PC-3 (cell line): ENCODE data around the gene ZSWIM4.

Experiments
- EZH2 ChIP-seq: fragments of 300-600 bp; sonication (generic); IDR thresholded peaks from one replicate; pipeline ENCODE4 v1.6.1; 2017; ENCODE audit warnings: antibody characterized with exemption, mild to moderate bottlenecking, low read length; ENCODE audit not compliant: unreplicated experiment
- EZH2phosphoT487 ChIP-seq: fragments of 300-600 bp; sonication (generic); IDR thresholded peaks from 2 replicates; pipeline ENCODE4 v1.6.1; 2018; ENCODE audit warnings: mild to moderate bottlenecking, antibody characterized with exemption, low read length, borderline replicate concordance
- TF ChIP-seq, protein P1 (sequence below): fragments of 300-600 bp; sonication (generic); conservative IDR thresholded peaks from 2 replicates; pipeline ENCODE4 v1.5.1; 2017; ENCODE audit warnings: antibody characterized with exemption, low read depth, mild to moderate bottlenecking, low read length

DNA sequence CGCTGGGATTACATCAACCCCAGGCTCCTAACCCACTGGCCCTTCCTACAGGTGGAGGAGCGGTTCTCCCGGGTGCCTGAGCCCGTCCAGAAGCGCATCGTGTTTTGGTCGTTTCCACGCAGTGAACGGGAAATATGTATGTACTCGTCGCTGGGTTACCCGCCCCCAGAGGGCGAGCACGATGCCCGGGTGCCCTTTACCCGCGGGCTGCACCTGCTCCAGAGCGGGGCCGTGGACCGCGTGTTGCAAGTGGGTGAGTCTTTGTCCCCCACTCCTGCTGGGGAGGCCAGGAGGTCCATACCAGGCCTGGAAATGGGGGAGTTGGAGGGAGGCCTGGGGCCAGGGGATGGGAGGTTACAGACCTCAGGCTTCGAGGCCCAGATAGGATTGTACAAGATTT is 4.4 kb downstream of the ZSWIM4 start:
- TF ChIP-seq, protein P1, sequence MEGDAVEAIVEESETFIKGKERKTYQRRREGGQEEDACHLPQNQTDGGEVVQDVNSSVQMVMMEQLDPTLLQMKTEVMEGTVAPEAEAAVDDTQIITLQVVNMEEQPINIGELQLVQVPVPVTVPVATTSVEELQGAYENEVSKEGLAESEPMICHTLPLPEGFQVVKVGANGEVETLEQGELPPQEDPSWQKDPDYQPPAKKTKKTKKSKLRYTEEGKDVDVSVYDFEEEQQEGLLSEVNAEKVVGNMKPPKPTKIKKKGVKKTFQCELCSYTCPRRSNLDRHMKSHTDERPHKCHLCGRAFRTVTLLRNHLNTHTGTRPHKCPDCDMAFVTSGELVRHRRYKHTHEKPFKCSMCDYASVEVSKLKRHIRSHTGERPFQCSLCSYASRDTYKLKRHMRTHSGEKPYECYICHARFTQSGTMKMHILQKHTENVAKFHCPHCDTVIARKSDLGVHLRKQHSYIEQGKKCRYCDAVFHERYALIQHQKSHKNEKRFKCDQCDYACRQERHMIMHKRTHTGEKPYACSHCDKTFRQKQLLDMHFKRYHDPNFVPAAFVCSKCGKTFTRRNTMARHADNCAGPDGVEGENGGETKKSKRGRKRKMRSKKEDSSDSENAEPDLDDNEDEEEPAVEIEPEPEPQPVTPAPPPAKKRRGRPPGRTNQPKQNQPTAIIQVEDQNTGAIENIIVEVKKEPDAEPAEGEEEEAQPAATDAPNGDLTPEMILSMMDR = no peak
- TF ChIP-seq EZH2 = no peak
- no peak for TF ChIP-seq EZH2phosphoT487
